HG03280 (cell line): Measurements from ENCODE around the gene NUBPL.

Experiments used
- ATAC-seq: cut with Tn5 transposase; IDR thresholded peaks from one replicate; pipeline ENCODE4 v1.9.1; 2021; ENCODE audit warnings: mild to moderate bottlenecking, moderate library complexity; ENCODE audit not compliant: unreplicated experiment

Gene NUBPL

GRCh38 chr14:31902002-31902401, 340.8 kb downstream of the NUBPL start:
- no peak for ATAC-seq

DNA sequence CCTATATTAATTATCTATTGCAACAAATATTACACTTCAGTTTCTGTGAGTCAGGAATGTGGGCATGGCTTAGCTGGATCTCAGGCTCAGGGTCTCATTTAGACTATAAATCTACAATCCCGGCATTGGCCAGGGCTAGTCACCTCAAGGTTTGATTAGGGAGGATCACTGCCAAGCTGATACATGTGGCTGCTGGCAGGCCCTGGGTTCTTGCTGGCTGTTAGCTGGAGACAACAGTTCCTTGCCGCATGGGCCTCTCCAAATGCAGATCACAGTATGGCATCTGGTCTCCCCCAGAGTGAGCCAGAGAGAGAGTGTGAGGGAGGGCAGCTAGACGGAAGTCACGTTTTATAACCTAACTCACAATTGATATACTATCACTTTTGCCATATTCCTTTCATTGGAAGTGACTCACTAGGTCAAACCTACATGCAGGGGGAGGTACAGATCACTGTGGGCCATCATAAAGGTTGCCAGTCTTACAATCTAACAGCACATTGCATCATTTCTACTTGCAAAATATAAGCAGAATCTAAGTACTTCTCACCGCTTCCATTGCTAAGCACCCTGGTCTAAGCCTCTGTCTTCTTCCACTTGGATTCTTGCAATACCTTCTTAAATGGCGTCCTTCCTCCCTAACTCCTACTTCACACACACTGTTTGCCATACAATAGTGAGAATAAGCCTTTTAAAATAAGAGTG, 341.9 kb downstream of the NUBPL start:
- ATAC-seq = no peak

DNA sequence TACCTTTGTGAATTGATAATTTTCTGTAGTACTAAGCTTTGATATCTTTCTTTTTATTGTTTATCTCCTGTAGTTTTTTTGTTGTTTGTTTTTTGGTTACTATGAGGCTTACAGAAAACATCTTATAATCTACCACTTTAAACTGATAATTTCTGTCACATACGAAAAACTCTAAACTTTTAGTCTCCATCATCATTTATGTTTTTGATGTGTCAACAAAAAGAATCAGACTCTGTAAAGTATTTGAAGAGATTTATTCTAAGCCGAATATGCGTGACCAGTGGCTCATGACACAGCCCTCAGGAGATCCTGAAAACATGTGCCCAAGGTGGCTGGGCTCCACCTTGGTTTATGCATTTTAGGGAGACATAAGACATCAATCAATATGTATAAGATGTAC, 348.8 kb downstream of the NUBPL start:
- ATAC-seq = no peak
